ENCODE results near the gene CTIF.

The CTIF gene

DNA sequence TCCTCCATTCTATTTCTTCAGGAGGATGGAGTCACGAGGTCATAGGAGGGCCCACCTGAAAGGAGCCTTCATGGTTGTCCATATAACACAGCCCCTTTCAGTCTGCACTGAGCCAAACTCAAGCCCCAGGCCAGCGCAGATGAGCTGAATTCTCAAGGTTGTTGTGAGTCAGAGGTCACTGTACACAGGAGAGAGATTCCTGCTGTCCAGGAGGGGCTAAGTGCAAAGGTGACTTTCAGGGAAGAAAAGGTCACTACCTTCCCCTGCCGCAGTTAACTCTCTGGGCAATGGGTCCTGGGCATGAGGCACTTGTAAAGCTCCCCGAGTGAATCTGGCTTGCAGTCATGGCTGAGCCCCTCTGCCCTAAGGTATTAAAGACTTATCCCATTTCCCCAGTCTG, 150.7 kb downstream of the CTIF start:
- DNase-seq = no peak

DNA sequence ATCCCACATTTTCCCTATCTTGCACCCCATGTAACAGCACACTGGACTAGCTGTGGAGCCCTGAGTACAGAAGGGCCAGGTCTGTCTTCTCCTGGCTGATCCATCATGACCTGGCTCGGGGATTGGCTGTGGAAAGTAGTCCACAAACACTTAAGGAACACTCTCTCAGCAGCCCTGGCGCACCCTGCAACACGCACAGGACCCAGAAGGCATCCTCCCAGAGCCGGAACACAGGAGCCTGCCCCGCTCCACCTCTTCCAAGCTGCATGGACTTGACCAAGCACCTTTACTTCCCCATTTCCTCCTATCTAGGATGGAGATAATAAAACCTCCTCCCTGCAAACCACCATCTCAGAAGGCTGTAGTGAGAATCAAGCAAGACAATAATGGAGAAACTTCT, 151.7 kb downstream of the CTIF start:
- DNase-seq = no peak

DNA sequence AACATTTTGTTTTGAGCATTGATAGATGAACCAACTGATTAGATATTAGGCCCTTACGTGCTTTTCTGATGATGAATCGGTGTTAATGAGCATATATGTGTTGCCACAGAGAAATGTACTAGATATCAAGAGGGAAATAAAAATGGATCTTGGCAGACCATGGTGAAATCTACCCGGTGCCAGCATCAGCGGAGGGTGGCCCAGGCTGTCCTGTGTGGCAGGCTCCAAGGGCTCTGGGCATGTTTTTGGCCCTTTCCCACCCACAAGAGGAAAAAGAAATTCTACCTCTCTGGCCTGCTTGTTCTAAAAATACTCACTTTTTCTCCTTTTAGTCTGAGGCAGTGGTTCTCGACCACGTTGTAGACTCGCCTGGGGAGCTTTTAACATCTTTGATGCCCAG, 154.2 kb downstream of the CTIF start:
- no peak for DNase-seq

DNA sequence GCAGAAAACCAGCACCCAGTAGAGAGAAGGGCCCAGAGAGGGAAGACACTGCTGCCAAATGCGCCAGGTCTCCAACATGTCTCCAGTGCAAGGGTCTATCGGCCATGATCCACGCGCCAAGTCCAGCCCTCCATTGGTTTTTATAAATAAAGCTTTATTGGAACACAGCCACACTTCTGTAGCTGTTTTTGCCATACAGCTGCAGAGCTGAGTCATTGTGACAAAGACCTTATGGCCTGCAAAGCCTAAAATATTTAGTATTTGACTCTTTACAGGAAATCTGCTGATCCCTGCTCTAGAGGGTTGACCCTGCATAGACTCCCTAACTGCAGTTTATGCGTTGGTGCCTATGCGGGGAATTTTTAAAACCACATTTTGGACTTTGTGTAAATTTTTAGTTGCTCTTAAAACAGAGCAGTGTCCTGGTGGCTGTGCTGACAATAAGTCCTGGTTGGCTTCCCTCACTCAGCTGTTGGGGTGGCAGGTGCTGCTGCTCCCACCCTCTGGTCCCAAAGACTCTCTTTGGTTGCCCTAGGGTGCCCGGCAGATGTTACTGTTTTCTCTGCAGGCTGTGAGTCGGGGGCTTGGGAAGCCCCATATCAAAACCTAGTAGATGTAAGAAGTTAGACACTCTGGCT, 154.9 kb downstream of the CTIF start:
- DNase-seq = peak; percentile 18

DNA sequence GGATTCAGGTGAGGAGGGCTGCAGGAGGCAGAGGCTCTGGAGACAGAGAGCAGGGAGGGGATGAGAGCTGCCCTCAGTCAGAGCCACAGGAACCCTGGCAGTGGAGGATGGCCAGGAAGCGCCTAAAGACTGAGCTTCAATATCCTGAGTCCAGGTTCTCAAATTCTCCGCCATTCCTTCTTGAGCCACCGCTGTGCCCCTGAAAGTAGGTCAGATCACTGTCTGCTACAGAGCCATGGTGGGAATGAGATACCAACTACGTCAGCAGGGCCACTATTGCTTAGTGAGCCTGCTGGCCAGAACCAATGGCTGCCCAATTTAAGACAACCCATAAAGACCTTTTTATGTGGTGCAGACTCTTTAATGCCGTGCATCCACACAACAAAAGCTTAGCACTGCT, 155.5 kb downstream of the CTIF start:
- no peak for DNase-seq

DNA sequence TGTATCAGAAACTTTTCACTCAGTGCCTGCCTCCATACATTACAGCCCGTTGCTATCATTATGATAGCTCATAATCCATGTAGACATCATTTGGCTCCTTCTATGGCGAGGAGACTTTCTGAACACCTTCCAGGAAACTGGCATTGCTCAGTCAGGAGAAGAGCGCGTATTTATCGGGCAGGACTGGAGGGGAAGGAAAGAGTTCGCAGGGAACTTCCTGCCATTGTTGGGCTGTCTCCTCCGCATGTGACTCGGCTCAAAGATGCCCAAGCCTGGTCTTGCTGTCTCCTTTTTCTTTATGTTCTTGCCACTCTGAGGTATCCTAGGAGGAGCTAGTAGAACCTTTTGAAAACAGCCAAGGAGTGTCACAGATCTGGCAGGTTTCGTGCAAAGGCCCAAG, 156.8 kb downstream of the CTIF start:
- DNase-seq = no peak

DNA sequence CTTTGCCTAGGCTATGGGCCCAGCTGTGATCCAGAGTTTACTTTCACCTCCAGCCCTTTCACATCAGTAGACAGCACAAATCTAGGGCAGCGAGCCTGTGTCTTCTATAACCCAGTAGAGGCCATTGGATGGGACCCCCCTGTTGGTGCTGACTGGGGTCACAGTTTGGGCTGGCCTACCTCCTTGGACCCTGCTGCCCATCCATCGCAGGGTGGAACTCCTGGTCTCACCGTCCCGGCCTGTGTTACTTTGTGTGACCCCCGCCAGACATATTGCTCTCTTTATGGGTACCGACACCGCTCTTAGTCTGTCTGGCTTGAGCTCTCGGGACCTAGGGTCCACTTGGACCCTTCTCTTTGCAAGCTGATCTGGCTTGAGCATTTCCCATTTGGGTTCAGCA, 157.4 kb downstream of the CTIF start:
- DNase-seq = no peak

DNA sequence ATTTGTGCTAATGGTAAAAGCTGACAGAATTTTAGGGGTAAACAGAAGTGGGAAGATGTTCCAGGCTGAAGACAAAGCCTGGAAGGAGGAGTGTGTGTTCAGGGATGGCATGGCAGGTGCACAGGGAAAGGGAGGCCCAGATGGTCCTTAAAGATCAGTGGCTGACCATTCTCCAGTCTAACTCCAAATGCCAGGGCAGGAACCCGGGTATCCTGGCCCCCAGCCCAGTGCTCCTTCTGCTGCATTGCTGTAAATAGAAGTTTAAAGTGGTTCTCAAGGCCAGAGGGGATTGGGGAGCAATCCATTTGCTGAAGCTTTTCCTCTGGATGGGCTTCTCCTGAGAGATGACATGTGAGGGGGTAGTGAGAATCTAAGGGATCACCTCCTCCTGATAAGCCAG, 158.6 kb downstream of the CTIF start:
- no peak for DNase-seq

DNA sequence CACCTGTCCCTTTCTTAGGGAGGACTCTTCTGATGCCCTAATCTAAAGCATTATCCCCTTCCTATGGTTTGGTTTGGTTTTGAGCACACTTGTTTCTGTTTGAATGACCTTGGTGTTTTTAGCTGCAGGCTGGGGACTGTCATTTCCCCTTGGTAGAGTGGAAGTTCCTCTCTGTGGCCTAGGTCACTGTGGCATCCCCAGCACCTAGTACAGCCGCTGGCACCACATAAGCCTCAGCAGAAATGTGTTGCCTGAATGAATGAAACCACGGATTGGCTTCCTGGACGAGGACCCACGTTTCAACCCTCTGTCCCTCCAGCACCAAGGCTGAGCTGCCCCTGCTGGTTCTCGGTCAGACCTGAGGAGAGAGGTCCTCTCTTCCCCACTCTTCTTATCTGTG, 159.9 kb downstream of the CTIF start:
- peak; percentile 52 for DNase-seq

DNA sequence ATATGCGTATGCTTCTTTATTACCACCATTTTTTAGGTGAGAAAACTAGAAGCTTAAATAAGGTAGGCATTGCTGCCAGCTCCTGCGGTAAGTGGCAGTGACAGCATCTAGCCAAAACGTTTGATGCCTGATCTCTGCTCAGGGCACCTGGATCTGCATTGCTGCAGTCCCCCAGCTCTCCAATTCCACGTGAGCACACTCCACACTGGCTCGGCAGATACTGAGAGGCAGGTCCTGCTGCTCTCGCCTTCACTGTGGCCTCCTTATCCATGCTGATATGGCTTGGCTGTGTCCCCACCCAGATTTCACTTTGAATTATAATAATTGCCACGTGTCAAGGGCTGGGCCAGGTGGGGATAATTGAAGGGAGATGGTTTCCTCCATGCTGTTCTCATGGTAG, 160.9 kb downstream of the CTIF start:
- no peak for DNase-seq

DNA sequence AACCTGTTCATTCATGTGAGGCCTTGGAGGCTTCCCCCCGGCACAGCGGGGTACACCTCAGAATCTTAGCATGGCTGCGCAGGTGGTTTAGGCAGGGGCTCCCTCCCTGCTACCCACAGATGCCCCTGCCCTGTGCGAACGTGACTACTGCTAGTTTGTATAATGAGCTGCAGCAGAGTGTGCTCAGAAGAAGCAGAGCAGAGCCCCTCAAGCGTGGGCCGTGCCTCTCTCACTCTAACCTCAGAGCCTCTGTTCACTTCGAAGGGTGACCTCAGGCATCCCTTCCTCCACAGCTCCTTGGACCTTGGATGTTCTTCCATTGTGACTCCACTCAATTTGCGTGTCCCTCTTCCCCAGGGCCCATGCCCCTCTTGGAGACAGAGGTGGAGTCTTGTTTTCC, 161.6 kb downstream of the CTIF start:
- no peak for DNase-seq

DNA sequence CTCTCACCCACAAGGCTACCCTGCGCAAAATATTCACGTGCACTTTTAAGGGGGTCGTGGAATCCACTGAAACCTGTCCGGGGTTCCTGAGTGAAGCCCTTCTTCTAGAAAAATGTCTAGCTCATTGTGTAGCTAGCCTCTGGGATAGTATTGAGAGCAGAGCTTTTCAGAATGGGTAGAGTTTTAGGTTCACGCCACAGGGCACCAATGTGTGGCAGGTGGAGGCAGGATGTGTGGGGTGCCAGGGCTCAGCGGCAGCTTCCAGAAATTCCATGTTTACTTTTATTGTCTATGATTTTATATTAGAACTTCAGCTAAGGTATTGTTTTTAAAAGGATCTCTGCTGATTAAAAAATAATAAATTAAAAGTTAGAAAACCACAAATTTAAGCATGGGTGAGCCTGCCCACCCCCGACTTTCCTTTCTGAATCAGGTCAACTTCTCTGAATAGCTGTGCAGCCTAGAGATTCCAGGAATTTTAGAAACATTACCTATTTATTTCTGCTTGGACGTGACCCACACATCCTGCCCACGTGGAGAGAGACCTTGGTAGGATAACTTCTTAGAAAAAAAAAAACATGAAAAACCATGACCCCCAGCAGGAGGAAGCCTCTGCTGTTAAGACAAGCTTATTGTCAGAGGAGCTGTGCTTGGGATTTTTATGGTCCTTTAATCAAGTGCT, 163.7 kb downstream of the CTIF start:
- DNase-seq = no peak

DNA sequence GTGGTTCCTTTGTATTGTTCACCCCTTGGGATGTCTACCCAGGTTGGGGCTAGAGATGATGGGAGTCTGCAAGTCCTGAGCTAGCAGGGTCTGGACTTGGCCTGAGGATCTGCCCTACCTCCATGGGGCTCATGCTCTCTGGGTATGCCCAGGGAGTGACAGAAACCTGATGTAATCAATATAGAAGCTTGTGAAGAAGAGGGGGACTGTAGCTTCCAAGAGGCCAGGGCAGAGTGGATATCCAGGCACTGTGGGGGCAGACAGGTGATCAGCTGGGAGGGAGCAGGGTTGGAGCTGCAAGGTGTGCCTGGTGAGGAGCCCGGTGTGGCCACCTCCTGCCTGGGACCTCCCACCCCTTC, 164.2 kb downstream of the CTIF start:
- no peak for DNase-seq

DNA sequence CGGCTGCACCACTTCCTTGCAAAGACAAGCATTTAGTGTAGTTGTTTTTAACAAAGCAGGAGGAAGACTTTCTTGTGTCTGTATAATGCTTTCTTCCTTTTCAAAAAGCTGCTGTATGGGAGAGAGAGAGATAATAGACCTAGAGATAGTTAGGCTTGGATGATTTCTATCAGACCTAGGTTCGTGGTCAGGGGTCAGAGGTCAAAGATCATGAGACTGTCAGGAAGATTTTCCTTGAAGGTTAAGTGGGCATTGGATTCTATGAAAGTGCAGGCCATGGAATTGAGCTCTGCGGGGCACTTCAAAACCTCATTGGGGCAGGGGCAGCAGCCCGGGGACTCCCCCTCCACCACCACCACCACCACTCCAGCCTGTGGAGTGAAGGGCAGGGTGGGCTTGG, 164.6 kb downstream of the CTIF start:
- DNase-seq = no peak

DNA sequence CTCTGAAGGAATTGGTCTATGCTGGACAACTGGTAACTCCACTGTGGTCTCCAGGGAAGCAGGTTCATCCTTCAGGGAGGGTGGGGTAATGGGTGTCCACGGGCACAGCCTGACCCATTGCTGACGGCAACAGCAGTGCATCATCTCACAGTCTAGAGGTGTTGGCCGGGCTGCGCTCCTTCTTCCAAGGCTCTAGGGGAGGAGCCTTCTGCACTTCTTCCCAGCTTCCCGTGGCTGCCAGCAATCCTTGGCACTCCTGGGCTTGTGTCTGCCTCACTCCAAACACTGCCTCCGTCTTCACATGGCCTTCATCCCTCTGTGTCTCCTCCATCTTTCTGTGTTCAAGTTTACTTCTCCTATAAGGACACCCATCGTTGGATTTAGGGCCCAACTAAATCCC, 166.2 kb downstream of the CTIF start:
- DNase-seq = no peak

DNA sequence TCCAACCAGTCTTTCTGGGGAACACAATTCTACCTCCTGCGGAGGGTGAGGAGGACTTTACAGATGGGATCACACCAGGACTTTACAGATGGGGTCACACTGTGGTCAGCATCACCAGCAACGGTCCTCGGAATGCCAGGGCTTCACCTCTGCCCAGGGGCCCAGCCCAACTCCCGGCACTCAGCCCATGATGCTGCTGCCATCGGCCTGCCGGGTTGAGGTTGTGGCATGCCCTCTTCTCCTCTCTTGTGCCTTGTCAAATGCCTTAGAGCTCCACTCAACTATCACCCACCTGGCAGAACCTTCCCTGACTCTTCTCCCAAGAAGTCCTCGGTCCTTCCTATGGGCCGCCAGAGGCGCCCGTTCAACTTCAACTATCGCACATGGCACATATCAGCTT, 166.7 kb downstream of the CTIF start:
- DNase-seq = no peak

DNA sequence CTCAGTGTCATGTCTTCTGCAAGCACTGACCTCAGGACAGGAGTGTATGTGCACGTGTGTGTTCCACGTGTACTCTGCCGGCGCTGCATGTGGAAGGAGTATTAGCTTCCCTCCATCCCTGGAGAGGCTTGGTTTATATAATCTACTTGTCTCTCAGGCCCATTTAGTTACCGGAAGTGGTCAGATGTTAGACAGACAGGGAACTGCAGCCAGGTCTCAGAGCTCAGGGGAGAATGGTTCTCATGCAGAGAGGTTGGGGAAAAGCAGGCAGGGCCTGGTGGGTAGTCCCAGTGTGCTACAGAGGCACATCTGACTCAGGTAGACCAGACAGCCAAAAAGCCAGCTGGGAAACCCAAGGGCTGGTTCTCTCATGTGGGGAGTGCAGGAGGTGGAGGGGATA, 167.9 kb downstream of the CTIF start:
- DNase-seq = peak; percentile 17

DNA sequence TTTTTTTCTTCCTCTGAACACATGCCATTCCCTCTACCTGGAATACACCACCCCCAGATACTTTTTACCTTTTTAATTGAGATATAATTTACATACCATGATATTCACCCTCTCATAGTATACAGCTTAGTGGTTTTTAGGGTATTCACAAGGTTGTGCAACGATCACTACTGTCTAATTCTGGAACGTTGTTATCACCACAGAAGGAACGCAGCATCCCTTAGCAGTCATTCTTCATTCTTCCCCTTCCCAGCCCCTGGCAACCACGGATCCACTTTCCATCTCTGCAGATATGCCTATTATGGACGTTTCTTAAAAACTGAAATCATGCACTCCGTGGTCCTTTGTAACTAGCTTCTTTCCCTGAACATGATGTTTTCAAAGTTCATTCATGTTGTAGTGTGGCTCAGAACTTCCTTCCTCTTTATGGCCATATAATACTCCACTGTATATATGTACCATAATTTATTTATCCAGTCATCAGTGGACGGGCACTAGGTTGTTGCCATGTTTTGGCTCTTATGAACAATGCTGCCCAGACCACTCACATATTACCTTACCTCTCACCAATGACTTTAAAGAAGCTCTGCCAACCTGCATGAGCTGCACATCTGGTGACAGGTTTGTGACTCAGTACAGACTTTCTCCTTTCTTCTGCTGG, 168.9 kb downstream of the CTIF start:
- no peak for DNase-seq

DNA sequence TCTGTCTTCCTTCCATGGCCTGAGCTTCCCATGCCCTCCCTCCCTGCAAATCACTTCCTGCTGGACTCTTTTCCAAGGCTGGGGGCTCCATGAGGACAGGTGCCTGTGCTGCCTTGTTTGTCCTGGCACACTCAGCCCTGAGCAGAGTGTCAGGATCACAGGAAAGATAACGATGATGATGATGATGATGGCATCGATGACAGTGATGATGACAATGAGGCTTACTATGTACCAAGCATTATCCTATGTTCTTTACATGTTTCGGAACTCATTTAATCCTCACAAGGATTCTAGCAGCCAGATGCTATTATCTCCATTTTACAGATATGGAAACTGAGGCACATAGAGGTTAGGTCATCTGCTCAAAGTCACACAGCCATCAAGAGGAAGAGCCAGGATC, 170.0 kb downstream of the CTIF start:
- DNase-seq = no peak

DNA sequence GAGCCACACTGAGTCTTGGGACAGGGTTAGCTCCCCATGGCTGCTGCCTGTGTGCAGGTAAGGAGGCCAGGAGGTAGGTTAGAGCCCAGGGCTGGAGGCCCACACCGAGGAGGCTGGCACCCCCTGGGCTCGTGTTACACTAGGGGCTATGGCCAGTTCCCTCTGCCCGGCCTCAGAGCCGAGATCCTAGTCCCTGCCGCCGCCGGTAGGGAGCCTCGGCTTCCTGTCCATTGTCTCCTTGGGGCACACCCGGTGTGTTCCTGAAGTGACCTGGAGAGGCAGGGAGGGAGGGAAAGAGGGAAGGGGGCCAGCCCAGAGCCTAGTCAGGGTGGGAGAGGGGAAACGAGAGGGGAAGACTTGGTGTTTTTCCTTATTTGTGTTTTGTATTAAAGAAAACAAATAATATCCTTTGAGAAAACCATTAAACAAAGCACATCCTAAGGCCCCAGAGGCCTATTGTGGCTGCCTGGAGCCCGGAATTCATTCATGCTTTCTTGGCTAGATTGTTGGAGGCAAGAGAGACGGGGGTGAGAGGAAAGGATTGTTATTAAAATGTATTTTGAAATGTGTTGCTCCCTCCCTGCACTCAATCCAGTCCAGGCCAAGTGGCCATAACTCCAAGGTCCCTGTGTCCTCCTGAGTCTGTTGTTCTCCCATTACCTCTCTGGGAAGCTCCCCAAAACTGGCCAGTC, 170.7 kb downstream of the CTIF start:
- DNase-seq = no peak

DNA sequence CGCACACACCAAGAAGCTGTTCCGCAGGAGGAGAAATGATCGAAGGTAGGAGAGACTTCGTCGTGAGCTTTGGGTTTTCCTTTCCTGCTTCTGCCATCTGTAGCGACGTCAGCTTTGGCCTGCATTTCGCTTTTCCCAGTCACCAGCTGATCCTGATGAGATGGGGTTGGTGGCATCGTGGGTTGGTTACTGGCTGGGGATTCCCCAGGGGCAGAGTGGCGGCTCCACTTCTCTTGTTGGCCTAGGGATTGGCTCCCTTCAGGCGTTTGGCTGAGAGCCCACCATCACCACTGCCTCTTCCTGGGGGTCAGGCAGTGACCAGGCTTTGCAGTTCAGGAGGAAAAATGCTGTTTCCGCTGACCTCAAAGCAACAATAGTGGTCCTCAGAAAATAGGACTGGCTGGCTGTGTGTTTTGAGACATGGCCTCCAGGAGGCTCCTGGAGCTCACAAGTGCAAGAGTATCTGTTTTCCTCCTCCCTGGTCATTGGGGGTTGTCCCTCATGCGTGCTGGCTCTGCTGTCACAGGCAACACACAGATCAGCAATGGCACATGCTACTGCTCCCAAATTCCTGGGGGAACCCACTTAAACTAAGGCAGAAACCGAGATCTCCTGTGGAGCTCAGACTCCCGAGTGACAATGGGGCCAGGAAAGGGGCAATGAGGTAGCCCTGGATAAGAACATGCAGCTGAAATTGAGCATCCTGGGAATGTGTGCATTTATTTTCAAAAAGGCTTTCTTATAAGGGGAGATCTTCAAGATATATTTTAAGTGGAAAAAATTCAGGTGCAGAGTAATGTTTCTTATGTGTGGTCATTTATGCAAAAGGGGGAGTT, 173.0 kb downstream of the CTIF start:
- DNase-seq = peak; percentile 60

DNA sequence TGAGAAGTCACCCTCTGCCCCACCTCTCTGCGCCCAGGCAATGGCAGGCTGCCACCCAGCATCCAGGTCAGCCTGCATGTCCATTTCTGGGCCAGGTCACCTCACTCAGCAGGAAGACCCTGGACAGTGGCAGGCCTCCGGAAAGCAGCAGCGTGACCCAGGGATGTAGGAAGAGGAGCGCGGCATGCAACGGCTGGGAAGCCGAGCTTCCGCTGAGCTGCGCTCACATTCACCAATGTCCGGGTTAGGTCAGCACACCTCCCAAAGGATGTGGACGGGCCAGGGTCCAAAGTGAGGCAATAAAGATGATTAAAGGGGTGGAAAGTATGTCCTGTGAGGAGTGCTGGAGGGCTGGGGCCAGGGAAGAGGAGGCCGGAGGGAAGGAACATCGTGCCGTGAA, 174.5 kb downstream of the CTIF start:
- no peak for DNase-seq

DNA sequence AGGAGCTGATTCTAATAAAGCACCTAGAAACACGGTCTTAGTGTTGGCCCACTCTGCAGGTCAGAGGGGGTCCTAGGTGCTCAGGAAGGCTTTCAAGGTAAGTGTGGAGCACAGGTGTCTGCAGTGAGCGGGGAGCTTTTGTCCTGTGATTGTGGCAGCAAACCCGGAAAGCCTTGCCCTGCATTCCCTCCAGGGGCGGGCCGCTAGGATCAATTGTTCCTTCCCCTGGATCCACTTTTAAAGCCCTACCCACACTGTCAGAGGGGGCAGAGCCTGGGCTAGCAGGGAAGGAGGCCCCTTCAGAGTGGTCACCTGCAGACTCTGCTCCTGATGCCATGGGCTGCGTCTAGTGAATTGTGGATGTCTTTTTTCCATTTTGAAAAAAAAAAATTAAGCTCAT, 176.0 kb downstream of the CTIF start:
- no peak for DNase-seq

All from hematopoietic multipotent progenitor cell treated with erythropoietin and hydrocortisone succinate and interleukin-3 and kit ligand, for 4 days (in vitro differentiated cells).